GM12864 (cell line): ENCODE measurements around the gene CLEC2B.

Source experiments
- DNase-seq: peaks from one replicate; pipeline ENCODE4 v3.0.0-alpha.2; 2011; ENCODE audit warnings: low read depth
- H3K4me3 ChIP-seq: 2 replicates; pipeline ENCODE4 v1.5.1; 2011; ENCODE audit warnings: mild to moderate bottlenecking, low read depth, low read length, control low read depth
- CTCF ChIP-seq: IDR thresholded peaks from 2 replicates; pipeline ENCODE4 v1.5.1; 2011; ENCODE audit warnings: low read depth, mild to moderate bottlenecking, moderate library complexity, low read length, control low read depth, inconsistent platforms; ENCODE audit errors: missing control alignments

CLEC2B gene

GRCh38 chr12:9872162-9872561 is 3.0 kb upstream of the CLEC2B start:
- DNase-seq: no peak
- TF ChIP-seq CTCF: no peak
- no peak overlapping the region for H3K4me3 ChIP-seq

DNA sequence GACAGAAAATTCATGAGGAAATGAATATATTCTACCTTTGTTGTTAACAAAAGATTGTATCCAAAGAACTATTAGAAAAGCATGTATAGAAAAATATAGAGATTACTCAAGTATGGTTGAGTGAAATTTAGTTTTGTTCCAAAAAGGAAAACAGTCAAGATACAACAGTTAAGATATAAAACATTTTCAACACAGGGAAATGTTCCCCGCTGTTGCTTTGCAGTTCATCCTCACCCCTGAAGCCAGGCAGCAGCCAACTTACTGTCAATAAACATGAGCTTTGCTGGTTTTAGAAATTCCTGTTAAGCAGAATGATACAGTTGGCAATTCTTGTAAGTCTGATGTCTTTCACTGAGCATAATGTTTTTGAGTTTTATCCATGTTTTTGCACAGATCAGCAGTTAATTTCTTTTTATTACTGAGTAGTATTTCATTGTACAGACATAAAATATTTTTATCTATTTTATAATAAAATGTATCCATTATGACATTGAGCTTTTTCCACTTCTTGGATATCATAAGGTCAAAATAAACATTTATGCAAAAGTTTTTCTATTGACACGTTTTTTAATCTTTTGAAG is 1.2 kb upstream of the CLEC2B start:
- no peak for DNase-seq
- TF ChIP-seq CTCF: no peak
- H3K4me3 ChIP-seq: no peak overlapping the region

DNA sequence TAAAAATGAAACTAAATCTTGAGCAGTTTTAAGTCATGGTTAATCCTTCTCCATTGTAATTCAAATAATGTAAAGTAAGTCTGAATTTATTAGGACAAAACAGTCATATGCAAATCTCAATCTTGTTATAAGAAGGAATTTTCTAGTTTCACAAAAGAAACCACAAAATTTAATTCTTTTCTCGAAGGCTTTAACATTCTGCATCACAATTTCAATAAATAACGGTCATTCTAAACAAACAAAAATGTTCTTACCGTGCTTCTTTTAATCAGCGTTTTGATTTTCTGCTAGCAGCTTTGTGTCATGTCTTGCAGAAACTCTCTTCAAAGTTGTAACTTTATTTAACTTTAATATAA is 225 bp downstream of the CLEC2B start:
- DNase-seq: no peak
- H3K4me3 ChIP-seq: peak overlapping the region; percentile 61; the same call in 1 of the 2 replicates
- TF ChIP-seq CTCF: no peak

DNA sequence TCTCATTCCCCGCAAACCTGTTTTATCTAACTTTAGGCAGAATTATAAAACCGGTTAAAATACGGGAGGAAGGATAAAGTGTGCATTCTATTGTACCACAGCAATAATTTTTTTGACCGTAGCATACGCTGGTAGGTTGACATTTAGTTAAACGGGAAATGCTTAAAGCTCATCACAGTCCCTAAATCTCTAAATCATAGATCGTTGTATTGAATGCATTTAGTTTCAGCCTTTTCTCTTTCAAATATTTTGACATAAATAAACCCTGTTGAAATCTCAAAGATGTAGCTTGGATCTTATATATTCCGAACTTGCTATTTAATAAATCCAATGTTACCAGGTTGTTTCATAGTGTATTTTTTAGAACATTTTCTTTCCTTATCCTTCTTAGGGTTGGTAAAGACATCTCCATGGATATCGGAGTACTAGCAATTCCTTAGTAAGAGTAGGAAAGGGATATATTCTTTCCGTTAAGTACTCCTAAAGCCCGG is 798 bp downstream of the CLEC2B start:
- TF ChIP-seq CTCF: no peak
- peak overlapping the region; percentile 32; the same call in 1 of the 2 replicates for H3K4me3 ChIP-seq
- DNase-seq: no peak

DNA sequence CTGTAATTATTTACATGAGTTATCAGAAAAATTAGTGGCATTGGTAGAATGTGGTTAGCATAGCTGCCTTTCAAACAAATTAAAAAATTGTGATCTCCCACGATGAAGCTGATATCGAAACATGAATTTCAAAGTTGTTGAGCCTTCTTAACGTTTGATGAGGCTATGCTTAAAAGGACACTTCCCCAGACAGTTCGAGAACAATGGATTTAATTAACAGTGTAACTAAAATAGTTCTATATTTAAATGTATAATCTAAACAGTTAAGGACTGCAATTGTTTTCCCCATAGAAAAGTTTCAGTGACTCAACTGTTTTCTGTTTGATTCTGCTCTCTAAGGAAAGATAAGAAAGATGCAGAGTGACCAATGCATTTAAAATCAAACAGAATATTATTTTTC is 1.6 kb downstream of the CLEC2B start:
- TF ChIP-seq CTCF: no peak
- no peak for DNase-seq
- no peak overlapping the region; the same call in 1 of the 2 replicates for H3K4me3 ChIP-seq

GRCh38 chr12:9866860-9867269 is 2.3 kb downstream of the CLEC2B start:
- no peak for TF ChIP-seq CTCF
- no peak overlapping the region; the same call in 1 of the 2 replicates for H3K4me3 ChIP-seq
- DNase-seq: no peak
